Endothelial cell of umbilical vein (primary cell): Measurements from ENCODE around the gene F8. TPM values are rescaled to one million over a fixed set of nuclear protein-coding genes. Genes with fewer than 3 reads are reported as not detected.

ENCODE experiments used
- BruUV-seq: library from RNA; stranded (reverse); fragments of 400-500 nt; replicated peaks from 2 replicates; lab custom pipeline; 2021; lab: Mats Ljungman, UMichigan
- CTCF ChIA-PET: fragments of 300-600, 350-600 bp; sonication (Branson Sonifier 250); formaldehyde crosslinking; loops from one replicate; lab custom pipeline; 2021; ENCODE audit warnings: antibody characterized with exemption, inconsistent platforms; lab: Charles Lee
- POLR2A ChIA-PET: fragments of 300-600, 350-600 bp; sonication (Branson Sonifier 250); formaldehyde crosslinking; loops from one replicate; lab custom pipeline; 2021; ENCODE audit warnings: antibody characterized with exemption, inconsistent platforms; lab: Charles Lee
- DNase-seq: peaks from one replicate; pipeline ENCODE4 v3.0.0-alpha.2; 2011; ENCODE audit warnings: low read depth, low spot score
- FAIRE-seq: peaks from 2 replicates; lab custom pipeline; 2011; peaks lifted over from hg19 to GRCh38; lab: Jason Lieb, UNC
- H2AFZ ChIP-seq: 2 replicates; pipeline ENCODE4 v1.6.0; 2012; ENCODE audit warnings: low read depth, low read length, control low read depth, inconsistent platforms
- H3K27ac ChIP-seq: 2 replicates; pipeline ENCODE4 v1.5.1; 2011; ENCODE audit warnings: low read depth, mild to moderate bottlenecking, control low read depth, low read length, moderate library complexity; ENCODE audit not compliant: insufficient read depth
- H3K27me3 ChIP-seq, 2 experiments: 2 replicates each; pipeline versions ENCODE4 v1.6.0 to v1.6.1; 2011; ENCODE audit warnings: low read length in 2 of 2, mixed read lengths in 1 of 2; ENCODE audit not compliant: control insufficient read depth in 2 of 2, insufficient read depth in 2 of 2
- H3K36me3 ChIP-seq, 2 experiments: 2 replicates in 1 of 2; 3 replicates in 1 of 2; pipeline ENCODE4 v1.5.1; 2011; ENCODE audit warnings: low read length in 2 of 2, mild to moderate bottlenecking in 1 of 2, moderate library complexity in 1 of 2; ENCODE audit not compliant: control insufficient read depth in 2 of 2, insufficient read depth in 2 of 2; ENCODE audit errors: extremely low read depth in 1 of 2
- H3K4me1 ChIP-seq: 3 replicates; pipeline ENCODE4 v1.5.1; 2011; ENCODE audit warnings: mild to moderate bottlenecking, low read length; ENCODE audit not compliant: control insufficient read depth, insufficient read depth; ENCODE audit errors: extremely low read depth
- H3K4me2 ChIP-seq: 2 replicates; pipeline ENCODE4 v1.6.1; 2011; ENCODE audit warnings: low read length, control low read depth, mixed read lengths; ENCODE audit not compliant: insufficient read depth
- H3K4me3 ChIP-seq, 3 experiments: fragments of 200-600 bp in 1 of 3; sonication (generic), shearing (Covaris generic) in 1 of 3; replicated peaks in 1 of 3; 2 replicates each; pipeline ENCODE4 v1.5.1; 2011 to 2016; ENCODE audit warnings: control low read depth in 3 of 3, low read length in 3 of 3, mild to moderate bottlenecking in 2 of 3, inconsistent platforms in 1 of 3, low read depth in 1 of 3, moderate library complexity in 1 of 3; ENCODE audit not compliant: insufficient read depth in 1 of 3
- H3K79me2 ChIP-seq: 2 replicates; pipeline ENCODE4 v1.6.0; 2012; ENCODE audit warnings: low read length, inconsistent platforms; ENCODE audit not compliant: control insufficient read depth, insufficient read depth
- H3K9ac ChIP-seq: replicated peaks from 2 replicates; pipeline ENCODE3; 2011; ENCODE audit warnings: low read length, control low read depth; ENCODE audit not compliant: insufficient read depth; ENCODE audit errors: extremely low read depth
- H3K9me1 ChIP-seq: replicated peaks from 3 replicates; pipeline ENCODE4 v1.6.0; 2011; ENCODE audit warnings: mild to moderate bottlenecking, low read length; ENCODE audit not compliant: control insufficient read depth, insufficient read depth; ENCODE audit errors: extremely low read depth
- H3K9me3 ChIP-seq: replicated peaks from 2 replicates; pipeline ENCODE4 v1.5.1; 2012; ENCODE audit warnings: low read length, inconsistent platforms; ENCODE audit not compliant: control insufficient read depth, insufficient read depth
- H4K20me1 ChIP-seq: replicated peaks from 2 replicates; pipeline ENCODE3; 2011; ENCODE audit warnings: mild to moderate bottlenecking, low read length; ENCODE audit not compliant: control insufficient read depth, insufficient read depth; ENCODE audit errors: extremely low read depth
- EZH2 ChIP-seq: IDR thresholded peaks from 2 replicates; pipeline ENCODE4 v1.6.1; 2012; ENCODE audit warnings: borderline replicate concordance, low read depth, mild to moderate bottlenecking, moderate library complexity, low read length, inconsistent platforms; ENCODE audit not compliant: severe bottlenecking
- FOS ChIP-seq: IDR thresholded peaks from 2 replicates; pipeline ENCODE4 v1.6.1; 2011; ENCODE audit warnings: mild to moderate bottlenecking, low read length, moderate library complexity, borderline replicate concordance; ENCODE audit not compliant: insufficient read depth
- GATA2 ChIP-seq: IDR thresholded peaks from 2 replicates; pipeline ENCODE4 v1.7.0; 2011; ENCODE audit warnings: low read depth, mild to moderate bottlenecking, moderate library complexity, mixed read lengths, low read length; ENCODE audit not compliant: insufficient read length, insufficient read depth
- JUN ChIP-seq: IDR thresholded peaks from 2 replicates; pipeline ENCODE4 v1.6.1; 2011; ENCODE audit warnings: borderline replicate concordance, low read depth; ENCODE audit not compliant: insufficient read length, insufficient read depth
- MYC ChIP-seq: IDR thresholded peaks from one replicate; pipeline ENCODE4 v1.6.1; 2011; ENCODE audit warnings: mild to moderate bottlenecking, low read depth, low read length
- POLR2A ChIP-seq: IDR thresholded peaks from 2 replicates; pipeline ENCODE4 v1.6.1; 2012; ENCODE audit warnings: low read depth, mild to moderate bottlenecking, control low read depth, low read length
- POLR2AphosphoS5 ChIP-seq: IDR thresholded peaks from 2 replicates; pipeline ENCODE4 v1.6.1; 2012; ENCODE audit warnings: low read depth, mild to moderate bottlenecking, control low read depth, low read length, moderate library complexity; ENCODE audit not compliant: insufficient read depth
- dilution Hi-C: fragments of 300-500 bp; cut with MboI; formaldehyde crosslinking; loops from one replicate; pipeline ENCODE4 v1.15.0; 2019; ENCODE audit warnings: low sequenced_read_pairs; ENCODE audit not compliant: extremely low pct_ligation_motif_present
- intact Hi-C: fragments of 100-400 bp; cut with micrococcal nuclease; formaldehyde crosslinking; loops from one replicate; pipeline ENCODE4 v1.10.0; 2022
- polyA plus RNA-seq, 4 experiments: library from polyadenylated mRNA; depleted of rRNA in 3 of 4; stranded (reverse) in 3 of 4; unstranded in 1 of 4; fragments of >200 nt; gene quantifications; 2 replicates each; pipeline versions ENCODE4 v1.2.1 to v1.2.3, GENCODE V29; 2011 to 2012; ENCODE audit warnings: missing spikeins in 1 of 4
- total RNA-seq: library from RNA; stranded (reverse); gene quantifications from 2 replicates; pipeline ENCODE4 v1.2.3, GENCODE V29; 2021
- TF ChIP-seq, protein P1 (sequence below): IDR thresholded peaks from 2 replicates; pipeline ENCODE4 v1.6.1; 2011; ENCODE audit not compliant: insufficient read depth, insufficient read length
- TF ChIP-seq, protein P2 (sequence below), 2 donors: IDR thresholded peaks; 1 replicate in 1 of 2; 2 replicates in 1 of 2; pipeline ENCODE4 v1.5.1; 2011; ENCODE audit warnings: low read length in 2 of 2, mild to moderate bottlenecking in 2 of 2, moderate library complexity in 2 of 2, control low read depth in 1 of 2, inconsistent platforms in 1 of 2, low read depth in 1 of 2; ENCODE audit not compliant: insufficient read depth in 1 of 2; ENCODE audit errors: extremely low read depth in 1 of 2

Gene F8
- total and polyA plus RNA-seq, 2 donors (not counting 3 experiments of a cell fraction or from before 2014, with no cell fraction given): 0.62 to 1.1 TPM

DNA sequence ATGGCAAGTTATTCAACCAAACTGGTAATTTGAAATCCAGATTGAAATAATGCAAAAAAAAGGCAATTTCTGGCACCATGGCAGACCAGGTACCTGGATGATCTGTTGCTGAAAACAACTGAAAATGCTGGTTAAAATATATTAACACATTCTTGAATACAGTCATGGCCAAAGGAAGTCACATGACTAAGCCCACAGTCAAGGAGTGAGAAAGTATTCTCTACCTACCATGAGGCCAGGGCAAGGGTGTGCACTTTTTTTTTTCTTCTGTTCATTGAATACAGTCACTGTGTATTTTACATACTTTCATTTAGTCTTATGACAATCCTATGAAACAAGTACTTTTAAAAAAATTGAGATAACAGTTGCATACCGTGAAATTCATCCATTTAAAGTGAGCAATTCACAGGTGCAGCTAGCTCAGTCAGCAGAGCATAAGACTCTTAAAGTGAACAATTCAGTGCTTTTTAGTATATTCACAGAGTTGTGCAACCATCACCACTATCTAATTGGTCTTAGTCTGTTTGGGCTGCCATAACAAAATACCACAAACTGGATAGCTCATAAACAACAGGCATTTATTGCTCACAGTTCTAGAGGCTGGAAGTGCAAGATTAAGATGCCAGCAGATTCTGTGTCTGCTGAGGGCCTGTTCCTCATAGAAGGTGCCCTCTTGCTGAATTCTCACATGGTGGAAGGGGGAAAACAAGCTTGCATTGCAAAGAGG is 212.4 kb downstream of the F8 start:
- no peak for TF ChIP-seq FOS
- TF ChIP-seq POLR2AphosphoS5: no peak
- TF ChIP-seq, protein P1, sequence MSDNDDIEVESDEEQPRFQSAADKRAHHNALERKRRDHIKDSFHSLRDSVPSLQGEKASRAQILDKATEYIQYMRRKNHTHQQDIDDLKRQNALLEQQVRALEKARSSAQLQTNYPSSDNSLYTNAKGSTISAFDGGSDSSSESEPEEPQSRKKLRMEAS: no peak
- TF ChIP-seq POLR2A: no peak
- TF ChIP-seq JUN: no peak
- no peak for TF ChIP-seq MYC
- TF ChIP-seq EZH2: no peak
- TF ChIP-seq, protein P2, sequence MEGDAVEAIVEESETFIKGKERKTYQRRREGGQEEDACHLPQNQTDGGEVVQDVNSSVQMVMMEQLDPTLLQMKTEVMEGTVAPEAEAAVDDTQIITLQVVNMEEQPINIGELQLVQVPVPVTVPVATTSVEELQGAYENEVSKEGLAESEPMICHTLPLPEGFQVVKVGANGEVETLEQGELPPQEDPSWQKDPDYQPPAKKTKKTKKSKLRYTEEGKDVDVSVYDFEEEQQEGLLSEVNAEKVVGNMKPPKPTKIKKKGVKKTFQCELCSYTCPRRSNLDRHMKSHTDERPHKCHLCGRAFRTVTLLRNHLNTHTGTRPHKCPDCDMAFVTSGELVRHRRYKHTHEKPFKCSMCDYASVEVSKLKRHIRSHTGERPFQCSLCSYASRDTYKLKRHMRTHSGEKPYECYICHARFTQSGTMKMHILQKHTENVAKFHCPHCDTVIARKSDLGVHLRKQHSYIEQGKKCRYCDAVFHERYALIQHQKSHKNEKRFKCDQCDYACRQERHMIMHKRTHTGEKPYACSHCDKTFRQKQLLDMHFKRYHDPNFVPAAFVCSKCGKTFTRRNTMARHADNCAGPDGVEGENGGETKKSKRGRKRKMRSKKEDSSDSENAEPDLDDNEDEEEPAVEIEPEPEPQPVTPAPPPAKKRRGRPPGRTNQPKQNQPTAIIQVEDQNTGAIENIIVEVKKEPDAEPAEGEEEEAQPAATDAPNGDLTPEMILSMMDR (IDR thresholded peaks at IDR 0.05; ENCODE audit: extremely low read depth in 1 of 2, insufficient read depth in 1 of 2, low read depth in 1 of 2, low read length in 2 of 2): no peak
- no peak for TF ChIP-seq GATA2
- CTCF ChIA-PET: no interaction called here
- H3K4me3 ChIP-seq: no peak overlapping the region
- DNase-seq (no peak), FAIRE-seq (no peak)
- H3K36me3 ChIP-seq: no peaks in the 10 kb centered on the region
- no peaks in the 10 kb centered on the region for H3K9me3 ChIP-seq
- intact Hi-C loops (no loop called here), dilution Hi-C loops (no loop called here)
- H3K27ac ChIP-seq: no peak overlapping the region
- peaks cover 5% of the 10 kb centered on the region for H3K4me1 ChIP-seq
- POLR2A ChIA-PET: no interaction called here
- BruUV-seq: no TSS peak
- H3K27me3 ChIP-seq: no peaks in the 10 kb centered on the region
- H3K9me1 ChIP-seq: no peaks in the 10 kb centered on the region
- no peaks in the 10 kb centered on the region for H4K20me1 ChIP-seq
- no peaks in the 10 kb centered on the region for H3K79me2 ChIP-seq
- H3K4me2 ChIP-seq: no peak overlapping the region
- no peak overlapping the region for H3K9ac ChIP-seq
- no peak overlapping the region for H2AFZ ChIP-seq
